GM19467 (cell line): Measurements from ENCODE around the gene CRISP3.
"Not testable (repeated sequence)": the region's sequence is repeated elsewhere in the genome, so short reads cannot be mapped to it uniquely, and the experiment has no call there.

Source experiments
- ATAC-seq: cut with Tn5 transposase; IDR thresholded peaks from one replicate; pipeline ENCODE4 v1.9.1; 2021; ENCODE audit warnings: mild to moderate bottlenecking, moderate library complexity; ENCODE audit not compliant: unreplicated experiment

CRISP3 gene

DNA sequence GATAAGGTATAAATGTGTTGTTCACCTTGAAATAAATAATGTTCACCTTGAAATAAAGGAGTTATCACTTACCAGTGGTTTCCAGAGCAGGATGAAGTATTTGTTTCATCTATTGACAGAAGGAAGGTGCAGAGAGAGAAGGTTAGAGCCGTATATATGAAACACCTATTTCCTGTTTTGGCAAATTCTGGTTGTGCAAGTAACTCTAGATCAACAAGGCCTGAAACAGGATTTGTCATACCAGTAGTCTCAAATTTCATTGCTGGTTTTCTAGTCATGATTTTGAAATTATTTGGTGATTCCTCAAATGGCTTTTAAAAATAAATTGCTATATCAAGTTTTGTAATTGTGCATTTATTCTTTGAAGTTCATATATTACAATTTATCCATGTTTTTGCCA lies at the start of gene CRISP3:
Gene CRISP3 (minus strand): TSS at position 130 of the 400 bp plus-strand sequence. CDS start 21 bp downstream, at position 109.
- no peak for ATAC-seq

- ATAC-seq = no peak
These were observed 46.2 kb upstream of the CRISP3 start for GRCh38 chr6:49790341-49790740.

DNA sequence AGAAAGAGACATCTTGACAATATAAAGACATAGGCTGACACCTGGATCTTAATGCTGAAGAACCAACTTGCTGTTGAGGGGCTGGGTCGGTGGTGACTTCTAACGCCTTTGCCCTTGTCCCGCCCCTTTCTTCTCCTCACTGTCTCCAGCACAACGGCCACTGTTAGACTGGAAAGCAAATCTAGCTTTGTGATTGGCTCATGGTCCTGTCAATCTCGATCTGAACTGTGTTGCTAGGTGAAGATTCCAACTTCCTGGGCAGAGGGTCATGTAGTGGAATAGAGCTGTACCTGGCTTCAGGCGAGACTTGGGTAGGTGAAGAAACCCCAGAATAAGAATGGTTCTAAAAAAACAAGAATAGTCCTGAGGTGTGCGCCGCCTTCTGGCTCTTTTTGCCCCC lies 43.0 kb upstream of the CRISP3 start, which contains the start of gene PGK2:
Gene PGK2 (minus strand): TSS at position 110 of the 400 bp plus-strand sequence. CDS start 98 bp downstream, at position 12.
- ATAC-seq = no peak

DNA sequence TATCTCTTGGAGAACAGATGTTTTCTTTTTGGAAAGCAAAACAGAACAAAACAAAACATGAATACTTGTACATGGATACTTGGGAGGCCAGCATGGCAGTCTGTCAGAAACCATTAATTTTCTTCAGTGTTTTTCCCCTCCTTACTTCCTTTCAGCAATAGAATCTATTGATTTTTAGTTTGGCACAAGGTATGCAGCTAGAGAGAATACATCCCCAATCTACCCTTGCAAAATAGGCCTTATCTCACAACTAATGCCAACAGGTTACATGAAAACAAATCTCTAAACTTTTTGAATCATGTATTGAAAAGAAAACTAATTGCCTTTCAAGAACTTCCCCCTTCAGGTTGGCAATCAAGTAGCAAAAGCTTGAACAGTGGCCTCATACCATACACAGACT lies 40.1 kb upstream of the CRISP3 start:
- ATAC-seq = no peak

- no peak for ATAC-seq
These were observed 38.5 kb upstream of the CRISP3 start for GRCh38 chr6:49782725-49783124.

- ATAC-seq = no peak
These were observed 38.1 kb upstream of the CRISP3 start for GRCh38 chr6:49782293-49782692.

DNA sequence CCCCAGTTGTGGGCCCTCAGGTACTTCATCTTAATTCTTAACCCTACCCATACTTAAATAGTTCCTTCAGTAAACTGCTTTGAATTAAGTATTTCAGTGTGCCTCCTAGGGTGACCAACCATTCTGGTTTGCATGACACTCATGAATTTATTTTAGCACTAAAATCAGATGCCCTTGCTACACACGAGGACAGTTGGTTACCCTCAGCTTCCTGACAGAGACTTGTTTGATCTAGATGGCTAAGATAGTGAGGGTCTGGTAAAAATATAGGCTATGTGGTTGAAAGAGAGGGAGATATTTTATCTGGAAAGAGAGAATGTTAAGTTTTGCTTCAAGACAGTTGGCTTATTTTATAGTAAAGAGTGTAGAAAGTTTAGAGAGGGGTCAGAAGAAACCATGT lies 32.3 kb upstream of the CRISP3 start:
- ATAC-seq = no peak

GRCh38 chr6:49775043-49775442 lies 30.9 kb upstream of the CRISP3 start:
- no peak for ATAC-seq

GRCh38 chr6:49772285-49772684 lies 28.1 kb upstream of the CRISP3 start:
- ATAC-seq = no peak

GRCh38 chr6:49766762-49767161 lies 22.6 kb upstream of the CRISP3 start:
- no peak for ATAC-seq

DNA sequence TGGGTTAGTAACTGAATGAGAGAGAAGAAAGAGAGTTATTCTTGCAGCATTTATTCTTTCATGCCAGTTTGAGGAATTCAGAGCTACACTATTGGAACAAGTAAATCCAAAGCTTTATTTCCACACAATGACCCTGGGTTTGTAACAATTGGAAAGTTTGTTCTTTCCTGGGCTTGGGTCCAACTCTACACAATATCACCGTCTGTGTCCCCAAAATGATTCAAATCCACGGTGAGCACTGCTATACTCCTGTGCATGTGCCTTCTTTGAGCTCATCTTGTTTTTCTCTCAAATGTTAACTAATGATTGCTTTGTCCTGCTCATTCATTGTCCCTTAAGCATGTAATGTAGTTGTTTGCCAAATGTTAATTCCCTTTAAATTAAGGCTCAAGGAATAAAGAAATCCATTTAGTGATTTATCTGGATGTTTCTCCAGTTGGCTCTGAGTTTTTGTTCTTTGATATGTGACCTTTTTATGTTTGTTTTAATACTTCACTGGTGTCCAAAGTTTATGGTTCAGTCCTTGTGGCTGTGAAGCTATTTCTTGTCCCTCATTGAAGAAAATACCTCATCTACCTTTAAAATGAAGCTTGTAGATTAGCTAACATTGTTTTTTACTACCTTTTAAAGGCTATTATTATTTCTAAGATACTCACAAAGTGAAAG lies 20.5 kb upstream of the CRISP3 start:
- ATAC-seq = no peak

GRCh38 chr6:49743429-49743828 lies 759 bp downstream of the CRISP3 start:
- ATAC-seq = no peak

DNA sequence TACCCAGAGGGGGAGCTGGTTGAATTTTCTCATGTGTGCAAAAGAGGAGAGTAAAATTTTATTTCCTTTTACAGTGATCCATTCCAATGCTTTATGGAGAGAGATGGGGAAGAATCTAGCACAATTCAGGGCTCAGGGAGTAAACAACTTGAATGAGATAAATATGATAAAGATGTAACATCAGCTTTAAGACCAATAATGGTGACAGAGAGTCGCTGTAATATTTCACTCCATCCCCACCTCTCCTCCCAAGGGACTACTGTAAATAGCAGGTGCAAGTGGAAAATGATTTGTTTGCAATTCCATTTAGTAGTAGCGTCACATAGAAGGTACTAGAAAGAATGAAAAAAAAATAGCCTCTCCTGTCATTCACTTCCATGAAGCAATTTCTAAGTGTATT lies 4.8 kb downstream of the CRISP3 start:
- no peak for ATAC-seq

- ATAC-seq = no peak
These were observed 8.1 kb downstream of the CRISP3 start for GRCh38 chr6:49736017-49736508.

- no peak for ATAC-seq
These were observed 10.5 kb downstream of the CRISP3 start for GRCh38 chr6:49733680-49734079.

- ATAC-seq = no peak
These were observed 11.4 kb downstream of the CRISP3 start for GRCh38 chr6:49732781-49733180.

DNA sequence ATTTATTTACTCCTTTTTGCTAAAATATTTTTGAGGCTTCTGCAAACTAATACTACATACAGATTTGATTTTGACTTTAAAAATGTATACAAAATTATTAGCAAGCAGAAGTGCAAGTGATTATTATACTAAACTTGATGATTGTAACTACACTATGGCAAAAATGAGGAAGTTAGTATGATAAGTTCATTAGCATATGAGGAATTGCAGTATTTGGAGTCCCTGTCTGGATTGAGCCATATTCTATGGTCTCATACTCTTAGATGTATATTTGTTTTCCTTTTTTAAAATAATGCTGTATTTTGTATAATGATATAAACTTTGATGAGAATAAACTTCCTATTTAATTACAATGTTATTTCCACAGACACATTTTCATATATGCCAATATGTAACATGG lies 13.9 kb downstream of the CRISP3 start:
- ATAC-seq = no peak

GRCh38 chr6:49723917-49724316 lies 20.3 kb downstream of the CRISP3 start:
- ATAC-seq = not testable (repeated sequence)

DNA sequence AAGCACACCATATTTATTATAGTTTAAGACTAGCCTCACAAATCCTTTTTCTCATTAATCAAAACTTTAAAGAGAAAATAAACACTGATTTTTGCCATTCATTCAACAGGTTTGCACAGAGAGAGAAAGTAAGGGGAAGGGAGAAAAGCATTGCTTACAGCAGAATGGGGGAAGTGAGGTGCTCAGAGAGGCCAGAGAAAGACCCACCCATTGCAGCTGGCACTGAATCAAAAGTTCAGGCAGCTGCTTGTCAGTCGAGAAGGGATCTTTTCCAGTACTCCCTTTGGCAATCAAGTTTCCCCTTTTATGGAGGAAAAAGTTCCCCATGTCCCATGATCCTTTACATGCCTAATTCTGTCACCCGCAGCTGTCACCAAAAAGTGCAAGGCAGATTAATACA lies 22.9 kb downstream of the CRISP3 start:
- ATAC-seq = no peak

DNA sequence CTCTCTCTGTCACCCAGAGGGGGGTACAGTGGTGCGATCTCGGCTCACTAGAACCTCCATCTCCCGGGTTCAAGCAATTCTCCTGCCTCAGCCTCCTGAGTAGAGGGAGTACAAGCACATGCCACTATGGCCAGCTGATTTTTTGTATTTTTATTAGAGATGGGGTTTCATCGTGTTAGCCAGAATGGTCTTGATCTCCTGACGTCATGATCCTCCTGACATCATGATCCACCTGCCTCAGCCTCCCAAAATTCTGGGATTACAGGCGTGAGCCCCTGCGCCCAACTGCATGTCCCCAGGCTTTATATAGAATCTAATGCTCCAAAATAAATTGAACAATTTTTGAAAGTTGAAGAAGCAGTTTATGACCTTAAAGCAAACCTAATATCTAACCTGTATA lies 23.8 kb downstream of the CRISP3 start:
- ATAC-seq = no peak

DNA sequence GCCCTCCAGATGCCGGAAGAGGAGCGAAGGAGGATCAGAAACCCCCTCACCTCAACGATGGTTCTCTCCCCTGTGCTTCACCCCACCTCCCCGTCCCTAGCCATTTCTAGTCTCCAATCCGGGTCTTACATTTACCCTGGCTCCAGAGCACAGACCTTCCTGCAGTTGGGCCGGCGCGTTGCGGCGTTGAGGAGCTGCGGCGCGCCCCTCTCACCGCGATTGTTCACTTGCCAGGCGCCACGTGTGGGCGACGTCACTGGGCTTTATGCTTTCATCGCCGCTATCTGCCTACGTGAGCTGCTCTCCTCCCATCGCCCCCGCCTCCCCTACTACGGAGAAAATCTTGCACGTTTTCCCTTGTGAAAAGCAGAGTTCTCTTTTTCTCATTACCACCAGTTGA lies 30.8 kb downstream of the CRISP3 start, which contains the start of gene CRISP2:
Gene CRISP2 (minus strand): TSS at position 198 of the 400 bp plus-strand sequence. CDS start 4,347 bp downstream, outside the sequence.
- no peak for ATAC-seq

DNA sequence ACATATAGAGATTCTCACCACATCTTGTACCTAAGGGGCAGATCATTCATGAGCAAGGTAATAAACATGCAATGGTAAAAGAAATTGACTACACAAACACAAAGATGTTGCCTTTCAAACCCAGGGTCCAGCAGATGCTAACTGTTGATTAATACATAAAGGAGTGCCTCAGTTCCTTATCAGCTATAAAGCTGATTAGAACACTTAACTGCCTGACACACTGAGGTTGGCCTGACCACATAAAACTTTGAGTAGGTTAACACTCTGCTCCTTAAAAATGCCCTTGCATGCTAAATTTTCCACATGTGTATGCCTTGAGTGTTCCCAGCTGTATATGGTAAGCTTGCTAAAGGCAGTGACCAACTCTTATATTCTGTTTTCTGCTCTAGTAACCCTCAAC lies 45.7 kb downstream of the CRISP3 start:
- no peak for ATAC-seq

DNA sequence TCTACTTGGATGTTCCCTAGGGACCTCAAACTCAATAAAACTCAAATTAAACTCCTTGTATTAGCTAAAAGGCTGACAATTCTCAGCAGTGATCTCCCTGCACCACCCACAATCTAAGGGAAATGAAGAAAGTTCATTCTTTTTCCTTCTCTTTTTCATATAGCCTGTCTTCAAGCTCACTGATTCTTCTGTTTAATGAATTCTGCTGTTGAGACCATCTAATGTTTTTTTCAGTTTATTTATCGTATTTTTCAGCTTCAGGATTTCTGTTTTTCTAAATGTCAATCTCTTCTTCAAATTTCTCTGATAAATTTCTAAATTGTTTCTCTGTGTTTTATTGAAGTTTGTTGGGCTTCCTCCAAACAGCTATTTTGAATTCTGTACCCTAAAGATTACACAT lies 50.7 kb downstream of the CRISP3 start:
- ATAC-seq = no peak
